Activated CD8-positive, alpha-beta memory T cell treated with anti-CD3 and anti-CD28 coated beads, Interleukin-2, amount 50 U/mL, for 48 hours (primary cell): ENCODE measurements around the gene ERP44.
"Not testable (repeated sequence)": the region's sequence is repeated elsewhere in the genome, so short reads cannot be mapped to it uniquely, and the experiment has no call there.

Experiments used
- DNase-seq: peaks from one replicate; pipeline ENCODE4 v3.0.0-alpha.2; 2020

Gene ERP44

DNA sequence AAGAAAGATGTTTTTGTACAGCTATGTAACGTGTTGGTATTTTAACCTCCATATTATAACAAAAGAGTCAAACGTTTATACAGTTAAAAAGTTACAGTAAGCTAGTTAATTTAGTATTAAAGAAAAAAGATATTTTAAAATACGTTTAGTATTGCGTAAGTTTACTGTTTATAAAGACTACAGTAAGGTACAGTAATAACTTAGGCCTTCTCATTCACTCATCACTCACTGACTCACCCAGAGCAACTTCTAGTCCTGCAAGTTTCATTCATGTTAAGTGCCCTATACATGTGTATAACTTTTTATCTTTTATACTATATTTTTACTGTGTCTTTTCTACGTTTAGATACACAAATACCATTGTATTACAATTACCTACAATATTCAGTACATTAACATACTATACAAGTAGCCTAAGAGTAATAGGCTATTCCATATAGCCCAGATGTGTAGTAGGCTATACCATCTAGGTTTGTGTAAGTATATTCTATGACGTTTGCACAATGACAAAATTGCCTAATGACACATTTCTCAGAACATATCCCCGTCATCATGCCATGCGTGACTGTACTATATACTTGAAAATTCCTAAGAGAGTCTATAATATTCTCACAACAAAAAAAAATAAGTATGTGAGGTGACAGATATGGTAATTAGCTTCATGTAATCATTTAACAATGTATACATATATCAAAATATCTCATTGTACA is 33.8 kb downstream of the ERP44 start:
- DNase-seq, result no peak

DNA sequence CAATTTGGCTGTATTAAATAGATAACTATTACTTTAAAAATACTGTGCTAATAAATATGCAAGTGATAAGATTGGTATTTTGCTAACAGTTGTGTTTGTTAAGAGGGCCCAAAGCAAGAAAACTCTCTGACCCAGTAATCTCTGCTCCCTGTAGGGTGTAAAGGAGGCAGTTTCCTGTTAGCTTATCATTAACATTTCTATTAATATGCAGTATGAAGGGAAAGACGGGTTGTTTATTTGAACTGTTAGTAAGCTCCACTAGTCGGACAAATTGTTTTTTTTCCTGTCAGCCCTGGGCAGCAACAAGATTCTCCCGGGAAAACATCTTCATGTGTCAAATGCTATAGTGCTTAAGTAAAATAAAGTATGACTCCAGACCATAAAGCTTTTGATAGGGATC is 35.6 kb downstream of the ERP44 start:
- DNase-seq, result no peak

DNA sequence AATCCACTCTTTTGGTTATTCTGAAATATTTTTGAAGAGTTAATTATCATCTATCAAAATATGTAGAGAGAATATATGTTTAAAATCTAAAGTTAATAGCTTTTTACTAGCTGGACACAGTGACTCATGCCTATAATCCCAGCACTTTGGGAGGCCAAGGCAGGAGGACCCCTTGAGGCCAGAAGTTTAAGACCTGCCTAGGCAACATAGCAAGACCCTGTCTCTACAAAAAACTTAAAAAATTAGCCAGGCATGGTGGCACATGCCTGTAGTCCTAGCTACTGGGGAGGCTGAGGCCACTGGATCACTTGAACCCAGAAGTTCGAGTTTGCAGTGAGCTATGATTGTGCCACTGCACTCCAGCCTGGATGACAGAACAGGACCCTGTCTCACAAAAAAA is 36.1 kb downstream of the ERP44 start:
- not testable (repeated sequence) for DNase-seq

DNA sequence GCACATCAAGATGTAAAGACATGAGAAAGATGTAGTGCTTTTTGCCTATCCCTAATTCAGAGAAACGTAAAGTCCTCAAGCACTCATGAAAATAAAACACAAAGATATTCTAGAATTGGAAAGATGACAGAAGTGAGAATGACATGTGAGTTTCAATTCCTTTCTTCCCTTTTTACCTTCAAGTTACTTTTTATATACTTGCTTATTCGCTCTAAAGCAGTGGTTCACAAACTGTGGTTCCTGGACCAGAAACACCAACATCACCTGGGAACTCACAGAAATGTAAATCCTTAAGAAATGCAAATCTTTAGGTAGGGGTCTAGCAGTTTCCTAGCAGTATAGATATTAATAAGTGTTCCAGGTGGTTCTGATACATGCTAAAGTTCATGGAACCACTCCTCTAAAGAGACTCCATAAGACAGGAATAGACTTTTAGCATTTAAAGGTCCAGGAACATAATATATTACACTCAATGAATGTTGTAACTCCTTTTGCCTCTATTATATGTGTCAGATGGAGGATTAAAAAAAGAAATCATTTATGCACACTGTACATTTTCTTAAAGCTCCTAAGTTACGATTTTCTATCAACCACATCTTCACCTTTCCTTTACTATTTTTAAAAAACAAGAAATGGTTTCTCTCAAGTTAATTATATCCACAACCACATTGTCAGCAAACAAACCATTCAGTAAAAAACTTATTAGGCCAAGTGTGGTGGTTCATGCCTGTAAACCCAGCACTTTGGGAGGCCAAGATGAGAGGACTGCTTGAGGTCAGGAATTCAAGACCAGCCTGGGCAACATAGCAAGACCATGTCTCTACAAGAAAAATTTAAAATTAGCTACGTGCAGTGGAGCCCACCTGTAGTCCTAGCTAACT is 39.9 kb downstream of the ERP44 start:
- no peak for DNase-seq

DNA sequence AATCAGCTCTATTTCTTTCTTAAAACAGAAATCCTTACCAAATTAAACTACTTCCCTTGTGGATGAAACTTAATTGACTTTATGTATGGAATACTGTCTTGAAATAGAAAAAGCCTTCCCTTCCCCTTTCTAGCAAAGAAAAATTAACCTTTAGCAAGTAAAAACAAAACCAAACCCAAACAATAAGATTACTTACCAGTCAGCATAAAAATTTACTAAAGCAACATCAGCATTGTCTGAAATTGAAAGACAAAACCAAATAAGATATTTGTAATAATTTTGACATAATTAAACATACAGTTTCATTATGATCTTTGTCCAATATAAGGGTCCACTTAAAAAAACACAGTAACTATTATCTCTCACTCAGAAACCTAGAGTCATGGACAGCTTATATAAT is 41.2 kb downstream of the ERP44 start:
- no peak for DNase-seq

DNA sequence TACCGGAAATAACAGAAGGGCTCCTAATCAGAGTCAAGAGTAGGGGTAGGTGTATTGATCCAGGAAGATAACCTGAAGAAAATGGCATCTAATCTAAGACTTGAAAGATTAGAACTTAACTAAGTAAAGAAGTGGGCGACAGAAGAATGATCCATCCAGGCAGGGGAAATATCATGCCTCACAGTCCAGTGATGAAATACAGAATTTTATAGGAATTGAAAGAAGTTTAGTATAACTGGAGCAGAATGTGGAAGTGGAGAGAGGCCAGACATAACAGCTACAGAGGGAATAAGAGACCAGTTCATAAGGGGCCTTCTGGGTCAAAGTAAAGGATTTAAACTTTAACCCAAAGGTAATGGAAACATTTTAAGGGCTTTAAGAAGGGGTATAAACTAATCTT is 42.2 kb downstream of the ERP44 start:
- DNase-seq, result no peak

DNA sequence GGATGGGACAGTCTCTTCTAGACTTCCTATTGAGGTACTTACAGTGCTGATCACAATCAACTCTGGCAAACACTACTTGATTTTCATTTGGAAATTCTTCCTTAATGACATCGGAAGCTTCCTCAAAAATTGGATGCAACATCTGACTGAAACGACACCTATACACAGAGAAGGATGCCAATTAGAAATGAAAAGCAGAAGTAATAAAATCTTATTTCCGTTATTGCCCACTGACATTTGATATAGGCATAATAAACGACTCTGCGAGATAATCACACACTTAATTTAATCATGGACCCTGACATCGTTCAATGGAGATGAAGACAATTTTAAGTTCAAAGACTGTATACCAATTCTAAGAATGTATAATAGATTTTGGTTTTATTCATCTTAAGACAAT is 46.4 kb downstream of the ERP44 start:
- DNase-seq, result no peak

DNA sequence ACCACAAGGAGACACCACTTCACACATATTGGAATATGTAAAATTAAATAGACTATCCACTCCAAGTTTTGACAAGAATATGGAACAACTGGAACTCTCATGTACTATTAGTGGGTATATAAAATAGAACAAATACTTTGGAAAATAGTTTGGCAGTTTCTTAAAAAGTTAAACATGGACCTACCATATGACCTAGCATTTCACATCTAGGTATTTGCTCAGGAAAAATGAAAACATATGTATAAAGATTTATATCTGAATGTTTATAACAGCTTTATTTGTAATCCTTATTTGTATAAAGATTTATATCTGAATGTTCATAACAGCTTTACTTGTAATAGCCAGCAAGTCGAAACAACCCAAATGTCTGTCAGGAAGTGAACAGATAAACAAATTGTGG is 49.2 kb downstream of the ERP44 start:
- no peak for DNase-seq

DNA sequence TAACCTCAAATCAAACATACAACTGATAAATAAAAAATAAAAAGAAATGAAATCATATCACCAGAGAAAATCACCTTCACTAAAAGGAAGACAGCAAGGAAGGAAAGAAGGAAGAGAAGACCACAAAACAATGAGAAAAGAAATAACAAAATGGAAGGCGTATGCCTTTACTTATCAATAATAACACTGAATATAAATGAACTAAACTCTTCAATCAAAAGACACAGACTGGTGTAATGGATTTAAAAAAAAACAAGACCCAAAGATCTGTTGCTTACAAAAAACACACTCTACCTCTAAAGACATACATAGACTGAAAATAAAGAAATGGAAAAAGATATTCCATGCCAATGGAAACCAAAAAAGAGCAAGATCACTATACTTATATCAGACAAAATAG is 60.3 kb downstream of the ERP44 start:
- no peak for DNase-seq

DNA sequence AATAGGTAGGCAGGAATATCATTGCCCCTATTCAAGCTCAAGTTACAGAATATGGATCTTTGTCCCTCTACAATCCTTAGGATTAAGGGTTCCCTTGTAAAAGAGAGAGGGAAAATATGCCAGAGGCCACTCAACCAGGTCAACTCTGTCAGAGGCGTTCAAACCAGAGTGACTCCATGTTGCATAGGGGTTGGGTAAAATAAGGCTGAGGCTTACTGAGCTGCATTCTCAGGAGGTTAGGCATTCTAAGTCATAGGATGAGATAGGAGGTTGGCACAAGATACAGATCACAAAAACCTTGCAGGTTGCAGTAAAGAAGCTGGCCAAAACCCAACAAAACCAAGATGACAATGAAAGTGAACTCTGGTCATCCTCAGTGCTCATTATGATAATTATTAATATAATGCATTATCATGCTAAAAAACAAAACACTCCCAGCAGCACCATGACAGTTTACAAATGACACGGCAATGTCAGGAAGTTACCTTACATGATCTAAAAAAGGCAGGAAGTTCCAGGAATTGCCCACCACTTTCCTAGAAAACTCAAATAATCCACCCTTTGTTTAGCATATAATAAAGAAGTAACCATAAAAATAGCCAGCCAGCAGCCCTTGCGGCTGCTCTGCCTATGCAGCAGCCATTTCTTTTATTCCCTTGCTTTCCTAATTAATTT is 64.8 kb downstream of the ERP44 start:
- no peak for DNase-seq

DNA sequence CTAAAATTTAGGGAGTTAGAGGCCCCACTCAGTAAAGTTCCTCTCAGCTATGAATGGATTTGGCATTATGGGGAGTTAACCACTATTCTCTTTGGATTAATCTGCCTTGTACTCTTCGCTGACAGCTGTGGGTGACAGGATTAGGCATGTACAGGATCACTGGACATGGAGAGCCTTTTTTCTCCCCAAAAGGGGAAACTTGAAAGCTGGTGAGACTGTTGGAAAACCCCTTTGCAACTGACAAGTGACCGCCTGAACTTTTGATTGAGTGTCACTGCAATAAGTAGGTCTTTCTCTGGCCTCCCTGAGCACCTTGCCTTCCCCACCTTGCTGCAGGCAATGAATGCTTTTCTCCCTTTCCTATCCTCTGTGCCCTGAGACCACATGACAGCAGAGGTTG is 68.3 kb downstream of the ERP44 start:
- DNase-seq, result no peak

DNA sequence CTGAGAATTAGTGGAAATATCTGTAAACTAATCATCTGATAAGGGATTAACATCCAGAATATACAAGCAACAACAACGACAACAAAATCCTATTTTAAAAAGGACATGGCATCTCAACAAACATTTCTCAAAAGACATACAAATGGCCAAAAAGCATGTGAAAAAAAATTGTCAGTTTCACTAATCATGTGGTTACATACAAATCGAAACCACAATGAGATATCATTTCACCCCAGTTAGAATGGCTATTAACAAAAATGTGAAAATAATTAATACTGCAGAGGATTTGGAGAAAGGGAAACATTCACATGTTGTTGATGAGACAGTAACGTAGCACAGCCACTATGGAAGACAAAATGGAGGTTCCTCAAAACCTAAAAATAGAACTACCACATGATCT is 69.5 kb downstream of the ERP44 start:
- no peak for DNase-seq

DNA sequence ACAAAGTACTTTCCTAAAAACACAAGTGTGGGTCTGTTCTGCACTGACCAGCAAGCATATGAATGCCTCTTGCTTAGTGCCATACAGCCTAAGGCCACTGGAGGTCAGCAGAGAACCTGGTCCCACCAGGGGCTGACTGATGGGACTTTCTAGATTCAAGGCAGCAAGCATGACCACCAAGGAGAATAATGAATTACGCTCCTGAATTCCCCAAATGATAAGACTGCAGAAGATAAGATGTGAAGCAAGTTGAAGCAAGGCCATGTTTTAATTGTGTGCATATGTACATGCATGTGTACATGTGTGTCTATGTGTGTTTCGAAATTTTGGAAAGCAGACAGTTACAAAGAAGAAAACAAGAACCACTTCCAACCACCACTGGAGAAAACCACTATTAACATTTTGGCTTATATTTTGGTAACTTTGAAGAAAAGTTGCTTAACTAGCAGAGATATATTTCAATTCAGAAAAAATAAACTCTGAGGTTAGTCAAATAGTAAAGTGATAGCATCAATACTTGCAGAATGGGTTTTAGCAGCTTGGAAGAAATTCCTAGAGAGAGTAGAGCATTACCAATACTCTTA is 70.5 kb downstream of the ERP44 start:
- DNase-seq, result peak; percentile 78

DNA sequence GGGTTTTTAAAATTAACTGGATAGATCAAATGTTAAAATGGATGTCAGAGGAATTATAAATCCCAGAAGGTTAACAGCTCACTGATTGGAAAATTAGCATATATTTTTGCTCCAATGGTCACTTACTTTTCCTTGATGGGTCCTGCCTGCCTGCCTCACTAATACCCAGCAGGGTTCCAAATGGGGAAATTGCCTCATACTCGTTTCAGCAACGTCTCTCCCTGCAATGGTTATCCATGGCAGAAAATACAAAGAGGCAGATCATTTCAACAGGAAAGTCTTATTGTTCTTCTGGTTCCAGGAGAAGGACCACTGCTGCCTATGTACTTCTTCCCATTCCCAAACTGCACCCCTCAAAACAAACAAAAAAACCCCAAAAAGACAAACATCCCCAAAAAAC is 71.3 kb downstream of the ERP44 start:
- DNase-seq, result no peak

DNA sequence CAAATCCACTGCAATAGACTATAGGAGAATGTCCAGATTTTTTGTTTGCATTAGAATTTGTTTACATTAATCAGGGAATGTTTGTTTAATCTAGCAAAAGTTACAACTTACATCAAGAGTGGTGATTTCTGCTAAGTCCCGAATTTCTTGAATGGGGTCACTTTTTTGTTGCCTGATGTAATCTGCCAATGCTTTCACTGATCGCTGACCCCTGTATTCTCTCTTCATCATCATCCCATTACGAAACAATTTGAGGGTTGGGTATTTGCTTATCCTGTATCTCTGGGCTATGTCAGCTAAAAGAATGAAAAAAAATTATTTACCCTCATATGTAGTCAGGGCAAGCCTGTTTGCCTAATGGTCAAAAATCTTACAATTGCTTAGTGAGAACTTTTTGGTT is 76.9 kb downstream of the ERP44 start:
- no peak for DNase-seq

DNA sequence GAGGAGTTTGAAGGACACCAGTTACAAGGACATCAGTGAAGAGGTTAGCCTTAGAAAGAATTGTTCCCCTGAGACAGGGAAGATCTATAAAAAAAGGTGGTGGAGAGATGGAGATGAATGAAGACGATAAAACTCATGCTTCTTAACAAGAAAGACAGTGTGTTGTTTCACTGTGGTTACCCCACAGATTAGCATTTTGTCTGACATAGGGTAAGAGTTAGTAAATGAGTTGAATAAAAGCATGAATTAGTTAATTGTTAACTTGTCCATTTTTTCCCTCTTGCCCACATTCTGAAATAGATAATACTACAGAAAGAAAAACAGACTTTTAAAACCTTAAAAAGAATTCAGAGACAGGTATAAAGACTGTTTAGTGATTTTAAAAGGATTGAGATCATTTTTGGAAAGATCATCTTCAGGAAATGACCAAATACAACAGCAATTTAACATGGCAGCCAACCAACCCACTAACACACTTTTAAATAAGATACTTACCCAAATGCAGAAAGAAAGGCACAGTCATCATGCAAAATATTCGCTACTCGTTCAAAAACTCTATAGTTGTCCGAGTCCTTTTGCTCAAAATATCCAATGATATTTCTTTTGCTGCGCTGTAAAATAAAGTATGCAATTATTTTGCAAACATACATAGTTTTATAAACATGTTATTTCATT is 78.5 kb downstream of the ERP44 start:
- DNase-seq, result no peak

DNA sequence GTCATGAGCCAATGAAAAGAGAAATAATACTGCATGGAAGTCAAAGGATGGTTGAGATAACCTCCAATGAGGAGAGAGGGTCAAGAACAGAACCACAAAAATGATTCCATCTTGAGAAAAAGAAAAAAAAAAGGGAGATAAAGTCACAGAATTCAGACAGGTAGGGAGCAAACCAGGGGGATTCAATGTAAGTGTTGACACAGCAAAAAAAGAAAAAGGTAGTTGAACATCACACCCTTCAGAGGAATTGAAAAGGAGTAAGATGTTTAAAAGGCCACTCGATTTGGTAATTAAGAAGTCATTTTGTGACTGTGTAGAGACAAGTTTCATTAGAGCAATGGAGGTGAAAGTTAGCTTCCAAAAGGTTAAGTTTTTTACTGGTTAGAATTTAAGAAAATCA is 79.3 kb downstream of the ERP44 start:
- DNase-seq, result no peak

DNA sequence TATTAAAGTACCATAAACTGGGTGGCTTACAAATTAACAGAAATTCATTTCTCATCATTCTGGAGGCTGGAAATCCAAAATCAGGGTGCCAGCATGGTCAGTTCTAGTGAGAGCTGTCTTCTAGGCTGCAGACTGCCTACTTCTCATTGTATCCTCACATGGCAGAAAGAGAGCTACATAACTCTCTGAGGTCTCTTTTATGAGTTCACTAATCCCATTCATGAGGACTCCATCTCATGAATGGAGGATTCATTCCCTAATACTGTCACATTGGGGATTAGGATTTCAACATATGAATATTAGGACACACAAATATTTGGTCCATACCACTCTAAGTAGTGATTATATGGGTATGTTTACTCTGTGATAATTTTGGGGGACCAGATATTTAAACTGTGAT is 84.0 kb downstream of the ERP44 start:
- DNase-seq, result no peak

DNA sequence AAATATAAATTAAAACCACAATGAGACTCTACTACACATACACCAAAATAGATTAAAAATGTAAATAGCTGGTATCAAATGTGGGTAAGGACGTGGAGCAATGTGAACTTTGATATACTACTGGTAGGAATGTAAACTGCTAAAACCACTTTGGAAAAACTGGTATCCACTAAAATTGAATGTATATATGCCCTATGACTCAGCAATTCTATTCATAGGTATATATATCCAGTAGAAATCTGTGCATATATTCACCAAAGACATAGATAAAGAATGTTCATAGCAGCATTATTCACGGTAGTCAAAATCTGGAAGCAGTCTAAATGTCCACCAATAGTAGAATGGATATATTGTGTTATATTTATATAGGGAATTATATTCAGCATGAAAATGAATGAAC is 85.2 kb downstream of the ERP44 start:
- no peak for DNase-seq

DNA sequence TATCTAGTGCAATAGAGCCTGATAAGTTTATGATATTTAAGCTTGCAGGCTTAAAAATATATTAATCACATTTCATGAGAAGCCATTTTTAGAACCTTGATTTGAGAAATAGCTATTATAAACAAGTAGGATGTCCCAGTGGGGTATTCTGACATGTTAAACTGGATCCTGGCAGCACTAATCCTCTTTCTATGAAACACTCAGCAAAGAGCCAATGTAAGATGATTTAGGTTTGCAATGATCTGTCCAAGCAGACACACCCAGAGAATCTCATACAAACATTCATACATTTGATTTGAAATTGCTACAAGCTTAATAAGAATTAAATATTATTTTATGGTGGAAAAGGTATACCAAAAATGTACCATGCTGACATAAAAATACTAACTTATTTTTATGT is 86.5 kb downstream of the ERP44 start:
- DNase-seq, result no peak

DNA sequence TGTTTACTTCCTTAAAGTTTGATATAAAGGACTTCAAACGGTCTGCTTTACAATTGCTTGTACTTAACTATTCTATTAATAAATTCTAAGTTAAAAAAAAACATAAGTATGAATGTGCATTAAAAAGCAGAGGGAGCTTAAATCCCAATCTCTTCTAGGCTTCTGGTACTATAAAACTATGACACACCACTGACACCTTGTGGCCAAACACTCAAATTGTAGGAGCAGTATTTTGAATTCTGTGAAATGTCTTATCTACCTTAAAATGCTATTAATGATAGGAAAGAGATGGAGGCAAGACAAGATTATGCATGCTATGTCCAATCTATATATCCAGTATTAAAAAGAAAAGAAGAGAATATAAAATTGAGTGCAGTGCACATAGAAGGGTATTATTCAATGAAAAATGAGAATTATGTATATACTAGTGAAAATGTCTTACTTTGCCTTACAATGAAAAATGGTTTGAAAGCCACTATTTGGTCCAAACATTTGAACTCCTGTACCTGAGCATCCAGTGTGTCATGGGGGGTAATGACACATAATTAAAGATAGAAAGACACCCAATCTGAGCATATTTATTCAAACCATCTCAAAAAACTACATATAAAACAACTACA is 87.6 kb downstream of the ERP44 start:
- DNase-seq, result no peak

DNA sequence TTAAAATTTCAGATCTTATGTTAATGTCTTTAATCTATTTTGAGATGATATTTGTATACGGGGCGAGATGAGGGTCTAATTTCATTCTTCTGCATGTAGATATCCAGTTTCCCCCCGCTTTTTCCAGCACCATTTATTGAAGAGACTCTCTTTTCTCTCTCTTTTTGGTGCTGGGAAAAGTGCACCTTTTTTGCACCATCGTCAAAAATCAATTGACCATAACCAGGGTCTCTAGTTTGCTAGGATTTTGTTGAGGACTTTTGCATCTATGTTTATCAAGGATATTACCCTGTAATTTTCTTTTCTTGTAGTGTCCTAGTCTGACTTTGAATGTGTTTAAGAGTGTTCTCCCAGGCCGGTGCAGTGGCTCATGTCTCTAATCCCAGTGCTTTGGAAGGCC is 99.0 kb downstream of the ERP44 start:
- DNase-seq, result no peak

DNA sequence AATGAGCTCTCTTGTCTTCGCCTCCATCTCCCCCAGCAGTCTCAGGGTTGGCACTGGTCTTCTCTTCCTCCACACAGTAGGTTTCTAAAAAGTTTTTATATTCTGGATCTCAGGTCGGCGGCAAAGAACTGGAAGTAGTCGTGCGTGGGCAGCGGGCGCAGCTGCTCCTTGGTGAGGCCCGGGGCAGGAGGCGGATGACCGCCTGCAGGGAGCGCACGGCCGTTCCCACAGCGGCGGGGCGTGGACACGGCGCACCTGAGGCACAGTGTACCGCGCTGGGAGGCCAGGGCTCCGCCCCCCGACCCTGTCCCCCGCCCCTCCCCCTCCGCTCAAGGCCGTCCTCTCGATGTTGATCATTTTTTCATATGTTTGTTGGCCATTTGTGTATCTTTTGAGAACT is 99.9 kb downstream of the ERP44 start:
- DNase-seq, result no peak
